ENCODE measurements around the gene AGAP3.

- TF ChIP-seq YY1 (IDR thresholded peaks at IDR 0.05; ENCODE audit: low read depth) (no peak), REST (IDR thresholded peaks at IDR 0.05; ENCODE audit: low read depth, low read length) (no peak)
- TF ChIP-seq, protein P1, sequence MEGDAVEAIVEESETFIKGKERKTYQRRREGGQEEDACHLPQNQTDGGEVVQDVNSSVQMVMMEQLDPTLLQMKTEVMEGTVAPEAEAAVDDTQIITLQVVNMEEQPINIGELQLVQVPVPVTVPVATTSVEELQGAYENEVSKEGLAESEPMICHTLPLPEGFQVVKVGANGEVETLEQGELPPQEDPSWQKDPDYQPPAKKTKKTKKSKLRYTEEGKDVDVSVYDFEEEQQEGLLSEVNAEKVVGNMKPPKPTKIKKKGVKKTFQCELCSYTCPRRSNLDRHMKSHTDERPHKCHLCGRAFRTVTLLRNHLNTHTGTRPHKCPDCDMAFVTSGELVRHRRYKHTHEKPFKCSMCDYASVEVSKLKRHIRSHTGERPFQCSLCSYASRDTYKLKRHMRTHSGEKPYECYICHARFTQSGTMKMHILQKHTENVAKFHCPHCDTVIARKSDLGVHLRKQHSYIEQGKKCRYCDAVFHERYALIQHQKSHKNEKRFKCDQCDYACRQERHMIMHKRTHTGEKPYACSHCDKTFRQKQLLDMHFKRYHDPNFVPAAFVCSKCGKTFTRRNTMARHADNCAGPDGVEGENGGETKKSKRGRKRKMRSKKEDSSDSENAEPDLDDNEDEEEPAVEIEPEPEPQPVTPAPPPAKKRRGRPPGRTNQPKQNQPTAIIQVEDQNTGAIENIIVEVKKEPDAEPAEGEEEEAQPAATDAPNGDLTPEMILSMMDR (IDR thresholded peaks at IDR 0.05) = 0 out of 2 replicates have a peak, but pooled peaks have one; percentile 13
Observed at GRCh38 chr7:151060113-151060415, 26.2 kb upstream of the AGAP3 start.

Data from SK-N-SH (cell line).